GM06990 (cell line): ENCODE data around the gene TRERF1.

Experiments
- DNase-seq: peaks from one replicate; pipeline ENCODE4 v3.0.0-alpha.2; 2011; ENCODE audit not compliant: insufficient read length; ENCODE audit errors: extremely low read depth
- H3K27me3 ChIP-seq: replicated peaks from 2 replicates; pipeline ENCODE4 v1.6.0; 2011; ENCODE audit warnings: low read length; ENCODE audit not compliant: control insufficient read depth, insufficient read depth
- H3K36me3 ChIP-seq: 2 replicates; pipeline ENCODE4 v1.5.1; 2011; ENCODE audit warnings: low read length; ENCODE audit not compliant: control insufficient read depth, insufficient read depth
- H3K4me3 ChIP-seq: replicated peaks from 2 replicates; pipeline ENCODE4 v1.5.1; 2011; ENCODE audit warnings: low read depth, mild to moderate bottlenecking, control low read depth, low read length
- TF ChIP-seq, protein P1 (sequence below): IDR thresholded peaks from 2 replicates; pipeline ENCODE4 v1.5.1; 2011; ENCODE audit warnings: low read length, control low read depth, mild to moderate bottlenecking, inconsistent platforms; ENCODE audit not compliant: insufficient read depth, poor library complexity, severe bottlenecking

TRERF1 gene

DNA sequence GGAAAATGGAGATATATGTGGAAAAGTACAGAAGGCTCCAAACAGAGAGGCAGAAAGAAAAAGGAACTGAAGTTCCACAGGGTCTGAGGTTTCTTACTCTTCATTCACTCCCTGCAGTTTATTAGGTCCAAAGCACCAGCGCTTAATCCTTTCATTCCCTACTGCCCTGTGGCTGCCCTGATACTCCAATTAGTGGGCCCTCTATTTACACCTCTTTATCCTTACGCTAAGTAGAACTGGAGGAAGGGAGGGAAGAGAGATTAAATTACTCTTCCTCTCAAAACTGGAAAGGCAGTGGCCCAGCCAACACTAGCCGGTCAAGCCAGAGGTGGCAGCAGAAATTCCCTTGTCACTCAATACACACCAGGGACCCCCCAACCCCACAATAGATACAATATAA is 20.4 kb downstream of the TRERF1 start:
- Histone ChIP-seq H3K27me3 (no peaks in the 10 kb centered on the region), H3K36me3 (no peaks in the 10 kb centered on the region; the same call in 1 of the 2 replicates), H3K4me3 (no peak overlapping the region)
- DNase-seq: no peak
- TF ChIP-seq, protein P1, sequence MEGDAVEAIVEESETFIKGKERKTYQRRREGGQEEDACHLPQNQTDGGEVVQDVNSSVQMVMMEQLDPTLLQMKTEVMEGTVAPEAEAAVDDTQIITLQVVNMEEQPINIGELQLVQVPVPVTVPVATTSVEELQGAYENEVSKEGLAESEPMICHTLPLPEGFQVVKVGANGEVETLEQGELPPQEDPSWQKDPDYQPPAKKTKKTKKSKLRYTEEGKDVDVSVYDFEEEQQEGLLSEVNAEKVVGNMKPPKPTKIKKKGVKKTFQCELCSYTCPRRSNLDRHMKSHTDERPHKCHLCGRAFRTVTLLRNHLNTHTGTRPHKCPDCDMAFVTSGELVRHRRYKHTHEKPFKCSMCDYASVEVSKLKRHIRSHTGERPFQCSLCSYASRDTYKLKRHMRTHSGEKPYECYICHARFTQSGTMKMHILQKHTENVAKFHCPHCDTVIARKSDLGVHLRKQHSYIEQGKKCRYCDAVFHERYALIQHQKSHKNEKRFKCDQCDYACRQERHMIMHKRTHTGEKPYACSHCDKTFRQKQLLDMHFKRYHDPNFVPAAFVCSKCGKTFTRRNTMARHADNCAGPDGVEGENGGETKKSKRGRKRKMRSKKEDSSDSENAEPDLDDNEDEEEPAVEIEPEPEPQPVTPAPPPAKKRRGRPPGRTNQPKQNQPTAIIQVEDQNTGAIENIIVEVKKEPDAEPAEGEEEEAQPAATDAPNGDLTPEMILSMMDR: no peak

- H3K4me3 ChIP-seq: no peak overlapping the region
- TF ChIP-seq, protein P1: no peak
- H3K27me3 ChIP-seq: no peaks in the 10 kb centered on the region
- no peak for DNase-seq
- no peaks in the 10 kb centered on the region; the same call in 1 of the 2 replicates for H3K36me3 ChIP-seq
These were observed 21.9 kb downstream of the TRERF1 start for GRCh38 chr6:42429836-42430235.

- no peak for DNase-seq
- TF ChIP-seq, protein P1: no peak
- H3K4me3 ChIP-seq: no peak overlapping the region
- H3K27me3 ChIP-seq: no peaks in the 10 kb centered on the region
- no peaks in the 10 kb centered on the region; the same call in 1 of the 2 replicates for H3K36me3 ChIP-seq
These were observed 22.6 kb downstream of the TRERF1 start for GRCh38 chr6:42429042-42429585.

- no peaks in the 10 kb centered on the region for H3K27me3 ChIP-seq
- no peak overlapping the region for H3K4me3 ChIP-seq
- peak; percentile 47 for DNase-seq
- TF ChIP-seq, protein P1: no peak
- H3K36me3 ChIP-seq: no peaks in the 10 kb centered on the region
These were observed 23.2 kb downstream of the TRERF1 start for GRCh38 chr6:42428326-42429041.

DNA sequence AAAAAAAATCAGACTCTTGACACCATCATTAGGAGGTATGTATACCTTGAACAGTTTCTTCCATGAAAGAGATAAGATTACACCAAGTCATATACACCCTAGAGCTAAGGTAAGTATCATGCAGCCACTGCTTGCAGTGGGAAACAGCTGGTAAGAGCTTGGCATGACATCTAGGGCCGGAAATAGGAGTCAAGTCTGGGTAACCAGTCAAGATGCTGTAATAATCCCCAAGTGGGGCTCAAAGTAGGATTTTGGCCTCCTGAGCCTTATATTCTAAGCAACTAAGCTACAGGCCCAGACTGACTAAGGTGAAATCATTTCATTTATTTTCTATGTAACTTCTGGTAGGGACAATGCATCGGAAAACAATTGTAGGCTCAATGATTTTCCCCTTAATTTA is 23.9 kb downstream of the TRERF1 start:
- TF ChIP-seq, protein P1: no peak
- Histone ChIP-seq H3K4me3 (no peak overlapping the region), H3K36me3 (no peaks in the 10 kb centered on the region), H3K27me3 (no peaks in the 10 kb centered on the region)
- no peak for DNase-seq

DNA sequence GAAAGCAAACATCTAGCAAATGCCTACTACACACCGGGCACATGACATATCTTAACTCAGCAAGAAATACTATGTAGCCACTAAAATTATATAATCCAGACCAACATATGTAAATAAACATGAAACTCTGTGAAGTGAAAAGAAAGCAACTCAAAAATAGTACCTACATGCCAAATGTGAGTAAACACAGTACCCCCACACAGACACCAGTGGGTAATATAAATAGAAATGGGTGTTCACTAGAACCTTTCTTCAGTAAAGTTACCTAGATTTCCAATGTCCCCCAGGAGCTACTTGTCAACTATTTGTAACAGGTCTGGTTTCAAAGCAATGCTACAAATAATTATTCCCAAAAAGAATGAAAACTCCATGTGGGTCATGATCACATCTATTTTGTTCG is 25.5 kb downstream of the TRERF1 start:
- TF ChIP-seq, protein P1: no peak
- H3K36me3 ChIP-seq: no peaks in the 10 kb centered on the region
- H3K27me3 ChIP-seq: no peaks in the 10 kb centered on the region
- H3K4me3 ChIP-seq: no peak overlapping the region
- DNase-seq: no peak
